Astrocyte (in vitro differentiated cells and primary cell): ENCODE results near the gene TPH2.

Source experiments
- EZH2 ChIP-seq: IDR thresholded peaks from 2 replicates; pipeline ENCODE4 v1.6.1; 2012; ENCODE audit warnings: mild to moderate bottlenecking, low read length, inconsistent platforms; ENCODE audit not compliant: insufficient read depth
- TF ChIP-seq, protein P1 (sequence below): IDR thresholded peaks from 2 replicates; pipeline ENCODE4 v1.5.1; 2011; ENCODE audit warnings: low read depth, mild to moderate bottlenecking, inconsistent platforms, low read length, moderate library complexity; ENCODE audit not compliant: insufficient read depth

DNA sequence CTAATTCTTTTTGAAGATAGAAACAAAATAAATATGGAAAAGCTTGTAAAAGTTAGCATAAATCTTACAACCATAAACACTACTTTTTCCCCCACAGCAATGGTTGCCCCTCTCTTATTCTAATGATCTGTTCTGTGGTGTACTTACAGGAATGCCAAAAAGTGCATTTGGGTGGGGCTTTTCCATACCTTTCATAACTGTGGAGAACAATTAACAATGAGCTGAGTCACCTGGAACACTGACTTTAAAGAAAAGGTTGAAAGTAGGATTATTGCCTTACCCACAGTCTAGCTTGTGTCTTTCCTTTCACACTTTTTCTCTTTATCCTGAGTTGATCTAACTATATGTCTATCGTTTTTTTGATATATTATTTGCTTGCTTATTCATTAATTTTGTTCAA, 86.9 kb downstream of the TPH2 start:
- TF ChIP-seq, protein P1, sequence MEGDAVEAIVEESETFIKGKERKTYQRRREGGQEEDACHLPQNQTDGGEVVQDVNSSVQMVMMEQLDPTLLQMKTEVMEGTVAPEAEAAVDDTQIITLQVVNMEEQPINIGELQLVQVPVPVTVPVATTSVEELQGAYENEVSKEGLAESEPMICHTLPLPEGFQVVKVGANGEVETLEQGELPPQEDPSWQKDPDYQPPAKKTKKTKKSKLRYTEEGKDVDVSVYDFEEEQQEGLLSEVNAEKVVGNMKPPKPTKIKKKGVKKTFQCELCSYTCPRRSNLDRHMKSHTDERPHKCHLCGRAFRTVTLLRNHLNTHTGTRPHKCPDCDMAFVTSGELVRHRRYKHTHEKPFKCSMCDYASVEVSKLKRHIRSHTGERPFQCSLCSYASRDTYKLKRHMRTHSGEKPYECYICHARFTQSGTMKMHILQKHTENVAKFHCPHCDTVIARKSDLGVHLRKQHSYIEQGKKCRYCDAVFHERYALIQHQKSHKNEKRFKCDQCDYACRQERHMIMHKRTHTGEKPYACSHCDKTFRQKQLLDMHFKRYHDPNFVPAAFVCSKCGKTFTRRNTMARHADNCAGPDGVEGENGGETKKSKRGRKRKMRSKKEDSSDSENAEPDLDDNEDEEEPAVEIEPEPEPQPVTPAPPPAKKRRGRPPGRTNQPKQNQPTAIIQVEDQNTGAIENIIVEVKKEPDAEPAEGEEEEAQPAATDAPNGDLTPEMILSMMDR, result no peak
- TF ChIP-seq EZH2, result no peak
